Ovary (tissue), 3 donors: Measurements from ENCODE around the gene UBIAD1.

Experiments
- CTCF ChIP-seq, 3 donors: fragments of 450-650 bp in 2 of 3; fragments of 200-600 bp in 1 of 3; IDR thresholded peaks; one replicate each; pipeline versions ENCODE4 v1.5.1 to v1.8.0; 2016 to 2022; ENCODE audit warnings: antibody characterized with exemption in 3 of 3, mild to moderate bottlenecking in 1 of 3
- POLR2A ChIP-seq: fragments of 450-650 bp; IDR thresholded peaks from one replicate; pipeline ENCODE4 v1.6.1; 2017; ENCODE audit warnings: antibody characterized with exemption, mild to moderate bottlenecking, moderate library complexity
- donor health status: DM: no; HTN: no; CAD: no.

- no peak for TF ChIP-seq POLR2A
- TF ChIP-seq CTCF (IDR thresholded peaks at IDR 0.05) = no peak
Measured at GRCh38 chr1:11308699-11309224, 35.8 kb downstream of the UBIAD1 start.
